Mammary epithelial cell (primary cell): ENCODE data around the gene ARID3A.

Experiments
- EZH2 ChIP-seq: IDR thresholded peaks from 2 replicates; pipeline ENCODE4 v1.6.1; 2012; ENCODE audit warnings: low read length, inconsistent platforms, borderline replicate concordance
- TF ChIP-seq, protein P1 (sequence below), 2 donors: IDR thresholded peaks in 1 of 2; conservative IDR thresholded peaks in 1 of 2; 2 replicates each; pipeline ENCODE4 v1.5.1; 2011 to 2012; ENCODE audit warnings: inconsistent platforms in 2 of 2, low read length in 2 of 2, mild to moderate bottlenecking in 2 of 2, control low read depth in 1 of 2, low read depth in 1 of 2; ENCODE audit not compliant: insufficient read depth in 1 of 2; ENCODE audit errors: extremely low read depth in 1 of 2

GRCh38 chr19:884420-885211 is 41.2 kb upstream of the ARID3A start:
- TF ChIP-seq, protein P1, sequence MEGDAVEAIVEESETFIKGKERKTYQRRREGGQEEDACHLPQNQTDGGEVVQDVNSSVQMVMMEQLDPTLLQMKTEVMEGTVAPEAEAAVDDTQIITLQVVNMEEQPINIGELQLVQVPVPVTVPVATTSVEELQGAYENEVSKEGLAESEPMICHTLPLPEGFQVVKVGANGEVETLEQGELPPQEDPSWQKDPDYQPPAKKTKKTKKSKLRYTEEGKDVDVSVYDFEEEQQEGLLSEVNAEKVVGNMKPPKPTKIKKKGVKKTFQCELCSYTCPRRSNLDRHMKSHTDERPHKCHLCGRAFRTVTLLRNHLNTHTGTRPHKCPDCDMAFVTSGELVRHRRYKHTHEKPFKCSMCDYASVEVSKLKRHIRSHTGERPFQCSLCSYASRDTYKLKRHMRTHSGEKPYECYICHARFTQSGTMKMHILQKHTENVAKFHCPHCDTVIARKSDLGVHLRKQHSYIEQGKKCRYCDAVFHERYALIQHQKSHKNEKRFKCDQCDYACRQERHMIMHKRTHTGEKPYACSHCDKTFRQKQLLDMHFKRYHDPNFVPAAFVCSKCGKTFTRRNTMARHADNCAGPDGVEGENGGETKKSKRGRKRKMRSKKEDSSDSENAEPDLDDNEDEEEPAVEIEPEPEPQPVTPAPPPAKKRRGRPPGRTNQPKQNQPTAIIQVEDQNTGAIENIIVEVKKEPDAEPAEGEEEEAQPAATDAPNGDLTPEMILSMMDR (conservative IDR thresholded peaks at IDR 0.05 in 1 of 2, IDR thresholded peaks at IDR 0.05 in 1 of 2; ENCODE audit: extremely low read depth in 1 of 2, insufficient read depth in 1 of 2, low read depth in 1 of 2, low read length in 2 of 2): no peak
- TF ChIP-seq EZH2: no peak
